NOMO-1 (cell line): ENCODE results near the gene CMTM1.
"Not testable (repeated sequence)": the region's sequence is repeated elsewhere in the genome, so short reads cannot be mapped to it uniquely, and the experiment has no call there.

Experiments used
- DNase-seq, 2 experiments: peaks; one replicate each; lab custom pipeline; 2025; ENCODE audit not compliant: unreplicated experiment in 2 of 2; lab: John Stamatoyannopoulos, UW

CMTM1 gene

GRCh38 chr16:66561381-66562080, 4.7 kb upstream of the CMTM1 start:
- no peak for DNase-seq

GRCh38 chr16:66562409-66562808, 3.8 kb upstream of the CMTM1 start:
- DNase-seq: no peak

- no peak for DNase-seq
Measured at GRCh38 chr16:66562986-66563385, 3.3 kb upstream of the CMTM1 start.

- DNase-seq: no peak
Measured at GRCh38 chr16:66563574-66564334, 2.5 kb upstream of the CMTM1 start.

- DNase-seq: not testable (repeated sequence)
Measured at GRCh38 chr16:66567270-66567669, 1.0 kb downstream of the CMTM1 start.

- DNase-seq: no peak
Measured at GRCh38 chr16:66568355-66568754, 2.1 kb downstream of the CMTM1 start.

GRCh38 chr16:66569131-66569530, 2.9 kb downstream of the CMTM1 start:
- DNase-seq: no peak

- DNase-seq: no peak
Measured at GRCh38 chr16:66569827-66570405, 3.7 kb downstream of the CMTM1 start.

GRCh38 chr16:66572356-66572755, 6.1 kb downstream of the CMTM1 start:
- no peak for DNase-seq

- no peak for DNase-seq
Measured at GRCh38 chr16:66574081-66574480, 7.8 kb downstream of the CMTM1 start.

- DNase-seq: no peak
Measured at GRCh38 chr16:66574531-66574930, 8.3 kb downstream of the CMTM1 start.

- DNase-seq: no peak
Measured at GRCh38 chr16:66575060-66575459, 8.8 kb downstream of the CMTM1 start.

- no peak for DNase-seq
Measured at GRCh38 chr16:66576296-66576695, 10.1 kb downstream of the CMTM1 start.

- DNase-seq: no peak
Measured at GRCh38 chr16:66578651-66579531, 12.7 kb downstream of the CMTM1 start, which contains the start of gene CMTM2. Gene CMTM2 (plus strand): TSS chr16:66579463. CDS start chr16:66579608, 145 bp downstream.

- no peak for DNase-seq
Measured at GRCh38 chr16:66580605-66581209, 14.5 kb downstream of the CMTM1 start.

- DNase-seq: no peak
Measured at GRCh38 chr16:66581246-66581952, 15.2 kb downstream of the CMTM1 start.

- DNase-seq: peak; percentile 12 to 23
Measured at GRCh38 chr16:66585481-66586239, 19.4 kb downstream of the CMTM1 start.

GRCh38 chr16:66587881-66588600, 21.8 kb downstream of the CMTM1 start:
- no peak for DNase-seq
